CD14-positive monocyte (primary cell): ENCODE measurements around the gene NDST4. TPM values are rescaled to one million over a fixed set of nuclear protein-coding genes. Genes with fewer than 3 reads are reported as not detected.

Experiments used
- DNase-seq, 3 donors: peaks; one replicate each; pipeline ENCODE4 v3.0.0-alpha.2; 2011 to 2022
- H2AFZ ChIP-seq: 2 replicates; pipeline ENCODE4 v1.6.0; 2012; ENCODE audit warnings: mild to moderate bottlenecking, low read depth, low read length, inconsistent platforms; ENCODE audit not compliant: insufficient read depth, poor library complexity, severe bottlenecking
- H3K27ac ChIP-seq, 2 donors: 1 replicate in 1 of 2; 2 replicates in 1 of 2; pipeline ENCODE4 v1.5.1; 2012 to 2013; ENCODE audit warnings: low read length in 2 of 2, control low read depth in 1 of 2, inconsistent platforms in 1 of 2, low read depth in 1 of 2, mild to moderate bottlenecking in 1 of 2
- H3K27me3 ChIP-seq, 2 donors: one replicate each; pipeline versions ENCODE4 v1.6.0 to v1.6.1; 2011 to 2013; ENCODE audit warnings: low read length in 2 of 2; ENCODE audit not compliant: control insufficient read depth in 2 of 2, insufficient read depth in 2 of 2
- H3K36me3 ChIP-seq, 2 donors: replicated peaks in 1 of 2; 1 replicate in 1 of 2; 2 replicates in 1 of 2; pipeline versions ENCODE4 v1.5.1 to v1.6.1; 2012 to 2013; ENCODE audit warnings: low read length in 2 of 2, control low read depth in 1 of 2, inconsistent platforms in 1 of 2, mild to moderate bottlenecking in 1 of 2; ENCODE audit not compliant: insufficient read depth in 2 of 2, control insufficient read depth in 1 of 2
- H3K4me1 ChIP-seq, 2 donors: 1 replicate in 1 of 2; 2 replicates in 1 of 2; pipeline versions ENCODE4 v1.5.1 to v1.6.1; 2012 to 2013; ENCODE audit warnings: low read length in 2 of 2, control low read depth in 1 of 2, inconsistent platforms in 1 of 2, mild to moderate bottlenecking in 1 of 2, moderate library complexity in 1 of 2; ENCODE audit not compliant: insufficient read depth in 2 of 2, control insufficient read depth in 1 of 2
- H3K4me2 ChIP-seq: replicated peaks from 2 replicates; pipeline ENCODE3; 2012; ENCODE audit warnings: low read length, moderate library complexity, mild to moderate bottlenecking; ENCODE audit not compliant: poor library complexity, severe bottlenecking; ENCODE audit errors: extremely low read depth
- H3K4me3 ChIP-seq, 3 experiments: fragments of 200-600 bp in 1 of 3; sonication (generic) in 1 of 3; replicated peaks in 1 of 3; 1 replicate in 2 of 3; 2 replicates in 1 of 3; pipeline ENCODE4 v1.5.1; 2011 to 2013; ENCODE audit warnings: low read length in 3 of 3, mild to moderate bottlenecking in 3 of 3, control low read depth in 2 of 3, low read depth in 2 of 3, inconsistent platforms in 1 of 3, moderate library complexity in 1 of 3
- H3K79me2 ChIP-seq: 2 replicates; pipeline ENCODE4 v1.6.0; 2012; ENCODE audit warnings: mild to moderate bottlenecking, control low read depth, inconsistent platforms, low read length, moderate library complexity; ENCODE audit not compliant: insufficient read depth
- H3K9ac ChIP-seq: 2 replicates; pipeline ENCODE4 v1.6.0; 2017; ENCODE audit warnings: low read length, mild to moderate bottlenecking; ENCODE audit not compliant: insufficient read depth, poor library complexity, severe bottlenecking
- H3K9me3 ChIP-seq, 2 donors: replicated peaks in 1 of 2; 1 replicate in 1 of 2; 2 replicates in 1 of 2; pipeline versions ENCODE4 v1.5.1 to v1.6.1; 2012 to 2013; ENCODE audit warnings: low read length in 2 of 2, control low read depth in 1 of 2; ENCODE audit not compliant: control insufficient read depth in 1 of 2, insufficient read depth in 1 of 2
- H4K20me1 ChIP-seq: 2 replicates; pipeline ENCODE4 v1.6.0; 2012; ENCODE audit warnings: mild to moderate bottlenecking, low read length, control low read depth, moderate library complexity; ENCODE audit not compliant: insufficient read depth
- H3K27ac Mint-ChIP-seq, 7 donors: one replicate each; pipeline ENCODE4 v1.8.0; 2020; ENCODE audit warnings: mild to moderate bottlenecking in 7 of 7, mixed read lengths in 7 of 7, moderate library complexity in 6 of 7, inconsistent platforms in 2 of 7
- H3K27me3 Mint-ChIP-seq, 3 donors: one replicate each; pipeline ENCODE4 v1.8.0; 2021 to 2022; ENCODE audit warnings: low read depth in 3 of 3, mild to moderate bottlenecking in 3 of 3, mixed read lengths in 3 of 3, moderate library complexity in 3 of 3, inconsistent platforms in 1 of 3
- H3K36me3 Mint-ChIP-seq, 2 donors: one replicate each; pipeline ENCODE4 v1.8.0; 2020; ENCODE audit warnings: mixed read lengths in 2 of 2, inconsistent platforms in 1 of 2, mild to moderate bottlenecking in 1 of 2
- H3K4me1 Mint-ChIP-seq: one replicate; pipeline ENCODE4 v1.8.0; 2020; ENCODE audit warnings: mild to moderate bottlenecking, mixed read lengths
- H3K4me3 Mint-ChIP-seq, 2 donors: one replicate each; pipeline ENCODE4 v1.8.0; 2020; ENCODE audit warnings: mild to moderate bottlenecking in 2 of 2, mixed read lengths in 2 of 2, moderate library complexity in 1 of 2
- H3K9me3 Mint-ChIP-seq, 7 donors: one replicate each; pipeline ENCODE4 v1.8.0; 2020 to 2022; ENCODE audit warnings: mixed read lengths in 7 of 7, mild to moderate bottlenecking in 6 of 7, moderate library complexity in 6 of 7, inconsistent platforms in 2 of 7
- WGBS: methylation state at CpG from one replicate; pipeline ENCODE4 v1.1.5; 2013; ENCODE audit warnings: missing lambda C conversion rate; ENCODE audit not compliant: insufficient coverage; 5-methylcytosine and 5-hydroxymethylcytosine counted together
- intact Hi-C, 2 donors: fragments of 100-400 bp; cut with micrococcal nuclease; formaldehyde crosslinking; loops; one replicate each; pipeline versions ENCODE4 v1.15.0 to v1.15.1; 2023
- polyA plus RNA-seq, 3 donors: library from polyadenylated mRNA; depleted of rRNA in 1 of 3; unstranded in 2 of 3; stranded (reverse) in 1 of 3; fragments of 300-500 nt in 2 of 3; fragments of >200 nt in 1 of 3; fragmentation: Illumina TruSeq in 2 of 3; gene quantifications; 1 replicate in 2 of 3; 2 replicates in 1 of 3; pipeline ENCODE4 v1.2.3, GENCODE V29; 2012 to 2021
- TF ChIP-seq, protein P1 (sequence below): fragments of 200-600 bp; IDR thresholded peaks from one replicate; pipeline ENCODE4 v1.8.0; 2022; ENCODE audit warnings: antibody characterized with exemption, mild to moderate bottlenecking

Gene NDST4
- polyA plus RNA-seq, 3 donors = not detected

DNA sequence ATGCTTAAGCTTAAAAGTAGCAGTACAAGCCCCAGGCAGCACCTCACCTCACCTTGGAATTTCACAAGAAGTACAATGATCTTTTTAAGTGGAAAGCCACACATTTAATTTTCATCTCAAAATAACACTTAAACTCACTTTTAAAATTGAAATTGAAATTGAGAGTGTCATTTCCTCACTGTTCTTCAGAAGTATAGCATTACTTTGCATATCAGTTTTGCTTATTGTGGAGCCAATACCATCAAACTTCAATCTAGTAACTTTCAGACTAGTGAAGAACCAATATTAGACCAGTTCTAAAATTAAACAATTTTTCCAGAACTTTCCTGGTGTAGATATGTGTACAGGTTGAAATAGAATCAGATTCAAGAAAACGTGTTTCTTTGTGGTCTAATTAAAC lies 242.4 kb downstream of the NDST4 start:
- H3K4me3 ChIP-seq = no peak overlapping the region
- H3K27ac Mint-ChIP-seq = no peak overlapping the region
- H3K27me3 ChIP-seq = no peaks in the 10 kb centered on the region
- H2AFZ ChIP-seq = no peak overlapping the region
- no peaks in the 10 kb centered on the region for H3K4me1 Mint-ChIP-seq
- H3K9me3 ChIP-seq = no peaks in the 10 kb centered on the region
- H3K4me1 ChIP-seq = no peaks in the 10 kb centered on the region
- intact Hi-C loops = no loop called here
- no peaks in the 10 kb centered on the region for H3K36me3 ChIP-seq
- H3K27me3 Mint-ChIP-seq = no peaks in the 10 kb centered on the region
- no peaks in the 10 kb centered on the region for H3K36me3 Mint-ChIP-seq
- H3K4me2 ChIP-seq = no peak overlapping the region
- H4K20me1 ChIP-seq = no peaks in the 10 kb centered on the region
- DNase-seq = no peak
- no peaks in the 10 kb centered on the region for H3K79me2 ChIP-seq
- H3K4me3 Mint-ChIP-seq = no peak overlapping the region
- TF ChIP-seq, protein P1, sequence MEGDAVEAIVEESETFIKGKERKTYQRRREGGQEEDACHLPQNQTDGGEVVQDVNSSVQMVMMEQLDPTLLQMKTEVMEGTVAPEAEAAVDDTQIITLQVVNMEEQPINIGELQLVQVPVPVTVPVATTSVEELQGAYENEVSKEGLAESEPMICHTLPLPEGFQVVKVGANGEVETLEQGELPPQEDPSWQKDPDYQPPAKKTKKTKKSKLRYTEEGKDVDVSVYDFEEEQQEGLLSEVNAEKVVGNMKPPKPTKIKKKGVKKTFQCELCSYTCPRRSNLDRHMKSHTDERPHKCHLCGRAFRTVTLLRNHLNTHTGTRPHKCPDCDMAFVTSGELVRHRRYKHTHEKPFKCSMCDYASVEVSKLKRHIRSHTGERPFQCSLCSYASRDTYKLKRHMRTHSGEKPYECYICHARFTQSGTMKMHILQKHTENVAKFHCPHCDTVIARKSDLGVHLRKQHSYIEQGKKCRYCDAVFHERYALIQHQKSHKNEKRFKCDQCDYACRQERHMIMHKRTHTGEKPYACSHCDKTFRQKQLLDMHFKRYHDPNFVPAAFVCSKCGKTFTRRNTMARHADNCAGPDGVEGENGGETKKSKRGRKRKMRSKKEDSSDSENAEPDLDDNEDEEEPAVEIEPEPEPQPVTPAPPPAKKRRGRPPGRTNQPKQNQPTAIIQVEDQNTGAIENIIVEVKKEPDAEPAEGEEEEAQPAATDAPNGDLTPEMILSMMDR = no peak
- H3K9ac ChIP-seq = no peak overlapping the region
- H3K27ac ChIP-seq = no peak overlapping the region
- H3K9me3 Mint-ChIP-seq = no peaks in the 10 kb centered on the region
- WGBS = no CpG with 5 or more reads among the region's 1 CpG

DNA sequence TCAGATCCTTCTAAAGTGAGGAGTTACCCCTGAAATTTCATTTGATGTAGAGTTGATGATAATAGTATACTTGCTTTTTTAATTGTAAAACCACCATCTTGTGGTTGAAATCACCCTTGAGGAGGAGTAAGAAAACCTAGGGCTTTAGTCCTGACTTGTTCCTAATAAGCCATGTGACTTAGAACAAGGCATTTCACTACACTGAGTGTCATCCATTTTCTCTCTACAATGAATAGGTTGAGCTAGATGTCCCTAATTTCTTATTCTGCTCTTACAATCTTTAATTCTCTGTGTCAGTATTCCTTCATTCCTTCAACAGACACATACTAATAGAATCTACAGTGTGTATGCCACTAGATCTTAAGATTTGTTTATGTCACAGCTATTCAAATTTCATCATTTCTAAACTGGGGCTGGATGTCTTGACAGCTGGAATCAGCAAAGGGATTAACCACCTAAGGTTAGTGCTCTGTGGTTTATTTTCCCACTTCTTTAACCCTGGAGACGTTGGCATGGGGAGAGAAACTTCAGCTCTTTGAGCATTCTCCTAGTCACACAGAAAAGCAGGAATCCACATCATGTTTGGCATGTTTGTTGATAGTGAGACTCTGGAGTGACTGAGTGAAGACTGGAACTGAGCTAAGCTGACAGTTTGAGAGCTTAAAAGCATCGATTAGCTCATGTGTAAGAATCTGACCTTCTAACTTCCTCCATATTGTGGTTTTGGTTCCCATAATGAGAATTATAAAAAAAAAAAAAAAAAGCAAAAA lies 246.3 kb downstream of the NDST4 start:
- H3K4me1 ChIP-seq = no peaks in the 10 kb centered on the region
- no peak for DNase-seq
- intact Hi-C loops = no loop called here
- no peaks in the 10 kb centered on the region for H3K36me3 Mint-ChIP-seq
- H3K27me3 ChIP-seq = no peaks in the 10 kb centered on the region
- no peaks in the 10 kb centered on the region for H3K4me1 Mint-ChIP-seq
- H2AFZ ChIP-seq = no peak overlapping the region
- no peak overlapping the region for H3K4me3 Mint-ChIP-seq
- H3K27ac Mint-ChIP-seq = no peak overlapping the region
- no peaks in the 10 kb centered on the region for H3K36me3 ChIP-seq
- H3K9me3 Mint-ChIP-seq = no peaks in the 10 kb centered on the region
- H3K4me3 ChIP-seq = no peak overlapping the region
- H4K20me1 ChIP-seq = no peaks in the 10 kb centered on the region
- WGBS = no CpG with 5 or more reads among the region's 2 CpGs
- H3K27me3 Mint-ChIP-seq = peaks cover 0 to 2% (median 0%) of the 10 kb centered on the region in 3 donors
- no peak overlapping the region for H3K27ac ChIP-seq
- no peaks in the 10 kb centered on the region for H3K9me3 ChIP-seq
- no peaks in the 10 kb centered on the region for H3K79me2 ChIP-seq
- H3K9ac ChIP-seq = no peak overlapping the region
- TF ChIP-seq, protein P1 = no peak
- H3K4me2 ChIP-seq = no peak overlapping the region
